Kidney (tissue), 14 donors: Measurements from ENCODE around the gene SLC25A12. TPM values are rescaled to one million over a fixed set of nuclear protein-coding genes. Genes with fewer than 3 reads are reported as not detected.

ENCODE experiments used
- DNase-seq, 5 donors: peaks; one replicate each; pipeline ENCODE4 v3.0.0-alpha.2; 2013 to 2020
- FAIRE-seq: peaks from 2 replicates; lab custom pipeline; 2012; peaks lifted over from hg19 to GRCh38; lab: Jason Lieb, UNC
- H3K27ac ChIP-seq, 2 donors: one replicate each; pipeline ENCODE4 v1.7.0; 2013; ENCODE audit warnings: low read depth in 2 of 2, low read length in 2 of 2, inconsistent platforms in 1 of 2
- H3K27me3 ChIP-seq: one replicate; pipeline ENCODE4 v1.7.1; 2013; ENCODE audit warnings: low read length, inconsistent platforms; ENCODE audit not compliant: control insufficient read depth, insufficient read depth
- H3K36me3 ChIP-seq, 3 donors: one replicate each; pipeline versions ENCODE4 v1.7.0 to v1.7.1; 2013; ENCODE audit warnings: low read length in 3 of 3, control low read depth in 1 of 3, inconsistent platforms in 1 of 3; ENCODE audit not compliant: insufficient read depth in 3 of 3, control insufficient read depth in 2 of 3
- H3K4me1 ChIP-seq, 3 donors: one replicate each; pipeline versions ENCODE4 v1.7.0 to v1.7.1; 2013; ENCODE audit warnings: low read length in 3 of 3, inconsistent platforms in 1 of 3, low read depth in 1 of 3; ENCODE audit not compliant: control insufficient read depth in 2 of 3, insufficient read depth in 2 of 3
- H3K4me3 ChIP-seq, 3 donors: one replicate each; pipeline versions ENCODE4 v1.7.0 to v1.8.1; 2013; ENCODE audit warnings: low read length in 3 of 3, control low read depth in 1 of 3, inconsistent platforms in 1 of 3
- H3K9ac ChIP-seq, 3 donors: one replicate each; pipeline versions ENCODE4 v1.7.0 to v1.7.1; 2013; ENCODE audit warnings: low read length in 3 of 3, control low read depth in 1 of 3, inconsistent platforms in 1 of 3
- H3K9me3 ChIP-seq, 3 donors: one replicate each; pipeline versions ENCODE4 v1.7.0 to v1.7.1; 2013; ENCODE audit warnings: low read length in 3 of 3, control low read depth in 1 of 3, inconsistent platforms in 1 of 3; ENCODE audit not compliant: control insufficient read depth in 2 of 3, insufficient read depth in 1 of 3
- intact Hi-C: fragments of 100-400 bp; cut with DNase I; formaldehyde crosslinking; loops from one replicate; pipeline ENCODE4 v1.11.1; 2022
- polyA plus RNA-seq: library from polyadenylated mRNA; stranded (reverse); fragments of 350-450 nt; fragmentation: Illumina TruSeq; extraction: RNeasy Lipid Tissue Mini Kit (QIAGEN cat#74804); gene quantifications from one replicate; pipeline ENCODE4 v1.2.3, GENCODE V29; 2014; ENCODE audit warnings: low read depth, low replicate concordance; ENCODE audit not compliant: insufficient read depth
- total RNA-seq: library from RNA; stranded (reverse); fragmentation: NEBNext Ultra II Directional; extraction: Animal tissue kit (Norgen Biotek cat#: 25700); gene quantifications from one replicate; pipeline ENCODE4 v1.2.1, GENCODE V29; 2021
- TF ChIP-seq, protein P1 (sequence below): IDR thresholded peaks from 3 replicates; pipeline ENCODE4 v1.5.1; 2012; ENCODE audit warnings: mild to moderate bottlenecking, moderate library complexity, borderline replicate concordance; ENCODE audit not compliant: insufficient read depth; ENCODE audit errors: extremely low read depth
- donor health status: control.
- donor health status: control.
- donor health status: control.
- donor health status: control.
- donor health status: control.
- donor health status: DM: yes; HTN: yes; CAD: no.
- donor health status: Normal renal cell carcinoma (clear cell type).

Gene SLC25A12
- total and polyA plus RNA-seq, 2 donors from 2014 or later, result 21.8 to 24.8 TPM

DNA sequence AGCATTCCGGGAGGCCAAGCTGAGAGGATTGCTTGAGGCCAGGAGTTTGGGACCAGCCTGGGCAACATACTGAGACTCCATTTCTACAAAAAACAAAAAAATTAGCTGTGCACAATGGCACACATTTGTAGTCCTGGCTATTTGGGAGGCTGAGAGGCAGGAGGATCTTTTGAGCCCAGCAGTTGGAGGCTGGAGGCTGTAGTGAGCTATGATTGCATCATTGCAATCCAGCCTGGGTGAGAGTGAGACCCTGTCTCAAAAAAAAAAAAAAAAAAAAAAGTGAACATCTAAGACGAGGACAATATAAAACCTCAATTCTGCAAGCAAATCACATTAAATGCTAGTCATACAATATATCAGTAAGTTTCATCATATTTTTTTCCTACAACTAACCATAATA is 25.4 kb upstream of the SLC25A12 start:
- H3K36me3 ChIP-seq, result no peaks in the 10 kb centered on the region
- intact Hi-C loops, result no loop called here
- H3K9ac ChIP-seq, result no peak overlapping the region
- H3K27me3 ChIP-seq, result no peaks in the 10 kb centered on the region
- no peak for DNase-seq
- H3K4me3 ChIP-seq, result no peak overlapping the region
- TF ChIP-seq, protein P1, sequence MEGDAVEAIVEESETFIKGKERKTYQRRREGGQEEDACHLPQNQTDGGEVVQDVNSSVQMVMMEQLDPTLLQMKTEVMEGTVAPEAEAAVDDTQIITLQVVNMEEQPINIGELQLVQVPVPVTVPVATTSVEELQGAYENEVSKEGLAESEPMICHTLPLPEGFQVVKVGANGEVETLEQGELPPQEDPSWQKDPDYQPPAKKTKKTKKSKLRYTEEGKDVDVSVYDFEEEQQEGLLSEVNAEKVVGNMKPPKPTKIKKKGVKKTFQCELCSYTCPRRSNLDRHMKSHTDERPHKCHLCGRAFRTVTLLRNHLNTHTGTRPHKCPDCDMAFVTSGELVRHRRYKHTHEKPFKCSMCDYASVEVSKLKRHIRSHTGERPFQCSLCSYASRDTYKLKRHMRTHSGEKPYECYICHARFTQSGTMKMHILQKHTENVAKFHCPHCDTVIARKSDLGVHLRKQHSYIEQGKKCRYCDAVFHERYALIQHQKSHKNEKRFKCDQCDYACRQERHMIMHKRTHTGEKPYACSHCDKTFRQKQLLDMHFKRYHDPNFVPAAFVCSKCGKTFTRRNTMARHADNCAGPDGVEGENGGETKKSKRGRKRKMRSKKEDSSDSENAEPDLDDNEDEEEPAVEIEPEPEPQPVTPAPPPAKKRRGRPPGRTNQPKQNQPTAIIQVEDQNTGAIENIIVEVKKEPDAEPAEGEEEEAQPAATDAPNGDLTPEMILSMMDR, result no peak
- peaks cover 0 to 5% (median 4%) of the 10 kb centered on the region in 3 donors for H3K4me1 ChIP-seq
- no peaks in the 10 kb centered on the region for H3K9me3 ChIP-seq
- H3K27ac ChIP-seq, result no peak overlapping the region
- no peak for FAIRE-seq

DNA sequence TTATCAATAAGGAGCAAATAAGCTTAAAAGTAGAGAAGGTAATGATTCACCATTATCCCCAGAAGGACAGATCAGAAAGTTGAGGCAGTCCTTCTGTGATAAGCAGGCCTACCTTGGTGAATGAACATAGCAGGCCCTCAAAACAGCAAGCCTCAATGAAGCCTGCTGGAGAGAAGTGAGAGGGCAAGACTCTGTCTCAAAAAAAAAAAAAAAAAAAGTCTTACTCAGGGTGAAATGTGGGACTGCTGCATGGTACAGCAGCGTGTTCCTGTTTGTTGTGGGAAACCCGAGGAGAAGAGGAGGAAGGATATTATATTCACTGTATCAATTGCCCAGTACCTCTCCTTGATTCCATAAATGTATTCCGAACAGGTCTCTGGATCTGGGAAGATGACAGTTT is 19.5 kb upstream of the SLC25A12 start:
- TF ChIP-seq, protein P1, result no peak
- FAIRE-seq (no peak), DNase-seq (no peak)
- intact Hi-C loops, result no loop called here
- no peaks in the 10 kb centered on the region for H3K36me3 ChIP-seq
- H3K4me1 ChIP-seq, result no peaks in the 10 kb centered on the region
- H3K27me3 ChIP-seq, result no peaks in the 10 kb centered on the region
- no peak overlapping the region for H3K4me3 ChIP-seq
- H3K27ac ChIP-seq, result no peak overlapping the region
- H3K9ac ChIP-seq, result no peak overlapping the region
- peaks cover 0 to 2% (median 0%) of the 10 kb centered on the region in 3 donors for H3K9me3 ChIP-seq

GRCh38 chr2:171910494-171910893 is 16.4 kb upstream of the SLC25A12 start:
- Histone ChIP-seq H3K27ac (no peak overlapping the region), H3K9me3 (peaks cover 0 to 2% (median 0%) of the 10 kb centered on the region in 3 donors), H3K4me1 (no peaks in the 10 kb centered on the region), H3K36me3 (no peaks in the 10 kb centered on the region), H3K9ac (no peak overlapping the region), H3K4me3 (no peak overlapping the region), H3K27me3 (no peaks in the 10 kb centered on the region)
- intact Hi-C loops, result no loop called here
- no peak for FAIRE-seq
- no peak for DNase-seq
- TF ChIP-seq, protein P1, result no peak

- no peak for FAIRE-seq
- no peak for DNase-seq
These were observed 15.2 kb upstream of the SLC25A12 start for GRCh38 chr2:171909266-171909665.

More at GRCh38 chr2:171909266-171909665, 15.2 kb upstream of the SLC25A12 start:
- H3K4me1 ChIP-seq, result no peaks in the 10 kb centered on the region
- no peaks in the 10 kb centered on the region for H3K27me3 ChIP-seq
- no peaks in the 10 kb centered on the region for H3K36me3 ChIP-seq
- peaks cover 0 to 2% (median 0%) of the 10 kb centered on the region in 3 donors for H3K9me3 ChIP-seq
- no peak overlapping the region for H3K9ac ChIP-seq
- H3K27ac ChIP-seq, result no peak overlapping the region
- TF ChIP-seq, protein P1, result no peak
- no peak overlapping the region for H3K4me3 ChIP-seq
- intact Hi-C loops, result no loop called here
